Erythroblast (primary cell): Measurements from ENCODE around the gene NOM1.

ENCODE experiments used
- DNase-seq, 2 experiments: peaks; one replicate each; lab custom pipeline; 2025; lab: John Stamatoyannopoulos, UW
- GATA1 ChIP-seq: IDR thresholded peaks from 2 replicates; pipeline ENCODE4 v1.6.1; 2011; ENCODE audit warnings: low read depth, mild to moderate bottlenecking, control low read depth, low read length, moderate library complexity
- POLR2A ChIP-seq: IDR thresholded peaks from 2 replicates; pipeline ENCODE4 v1.6.1; 2011; ENCODE audit warnings: mild to moderate bottlenecking, low read length

The NOM1 gene

DNA sequence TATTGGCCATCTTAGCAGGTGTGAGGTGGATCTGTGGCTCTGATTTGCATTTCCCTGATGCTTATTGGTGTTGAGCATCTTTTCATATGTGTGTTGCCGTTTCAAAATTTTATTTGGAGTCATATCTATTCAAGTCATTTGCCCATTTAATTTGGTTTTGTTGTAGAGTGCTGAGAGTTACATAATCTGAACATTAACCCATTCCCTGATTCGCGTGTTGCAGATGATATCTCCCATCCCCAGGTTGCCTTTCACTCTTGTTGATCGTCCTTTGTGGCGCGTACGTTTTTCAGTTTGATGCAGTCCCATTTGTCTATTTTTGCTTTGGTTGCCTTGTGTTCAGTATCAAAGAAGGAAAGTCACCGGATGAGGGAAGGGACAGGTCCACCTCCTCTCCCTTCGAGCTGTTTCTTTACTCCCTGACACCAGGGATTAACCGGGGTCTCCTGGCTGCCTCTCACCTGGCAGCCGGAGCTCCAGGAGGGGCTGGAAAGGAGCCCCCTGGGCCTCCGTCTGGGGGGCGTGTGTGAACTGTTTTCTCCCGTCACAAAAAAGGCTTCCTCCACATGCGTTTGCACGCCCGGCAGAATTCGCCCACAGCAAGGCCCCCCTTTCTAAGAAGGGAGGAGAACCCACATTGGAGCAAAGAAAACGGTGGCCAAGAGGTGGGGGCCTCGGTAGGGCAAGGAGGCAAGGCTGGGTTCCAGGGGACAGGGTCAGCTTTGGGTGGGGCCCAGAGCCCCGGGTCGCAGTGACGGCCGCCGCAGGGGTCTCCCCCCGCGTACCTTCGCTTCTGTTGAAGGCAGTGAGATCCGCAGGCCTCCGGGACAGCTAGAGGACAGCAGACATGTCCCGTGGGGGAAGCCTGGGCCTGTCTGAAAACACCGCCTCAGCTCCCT, 52.7 kb downstream of the NOM1 start:
- DNase-seq, result no peak
- no peak for TF ChIP-seq POLR2A
- TF ChIP-seq GATA1, result no peak

DNA sequence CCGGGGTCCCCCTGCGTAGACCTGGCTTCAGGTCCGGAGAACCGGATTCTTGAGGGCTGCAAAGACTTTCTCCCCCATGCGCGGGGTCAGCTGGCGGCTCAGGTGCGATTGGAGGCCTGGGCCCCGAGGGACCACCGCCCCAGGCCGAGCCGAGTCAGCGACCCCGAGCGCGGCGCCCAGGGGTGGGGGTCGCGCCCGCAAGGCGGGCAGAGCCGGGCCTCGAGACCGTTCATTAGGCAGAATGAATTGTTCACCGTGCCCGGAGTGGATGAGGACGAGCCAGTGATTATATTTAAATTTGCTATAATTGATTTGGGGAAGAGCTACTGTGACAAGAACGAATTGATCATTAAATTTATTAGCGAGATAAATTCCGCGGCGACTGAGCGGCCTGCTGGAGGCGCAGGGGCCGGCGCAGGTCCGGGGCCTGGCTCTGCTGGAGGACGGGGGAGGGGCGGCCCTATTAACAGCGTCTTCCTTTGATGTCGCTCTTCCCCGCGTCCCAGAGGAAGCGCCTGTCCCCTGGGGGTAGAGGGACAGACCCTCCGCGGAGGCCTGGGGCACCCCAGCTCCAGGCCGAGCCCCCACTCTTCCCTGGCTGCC, 53.4 kb downstream of the NOM1 start:
- TF ChIP-seq GATA1, result no peak
- no peak for TF ChIP-seq POLR2A
- no peak for DNase-seq

DNA sequence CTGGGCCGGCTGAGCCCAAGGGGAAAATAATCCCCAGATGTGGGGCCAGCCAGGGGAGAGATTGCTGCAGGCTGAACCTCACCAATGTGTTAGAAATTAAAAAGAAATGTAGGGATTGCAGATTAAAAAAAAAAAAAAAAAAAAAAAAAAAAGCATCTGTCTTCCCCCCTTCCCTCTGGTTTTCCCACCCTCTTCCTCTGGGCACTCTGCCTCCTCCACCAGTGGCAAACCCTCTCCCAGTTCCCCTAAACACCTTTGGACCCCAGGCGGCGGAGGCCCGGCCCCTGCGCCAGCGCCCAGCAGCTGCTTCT, 53.9 kb downstream of the NOM1 start:
- DNase-seq, result no peak
- no peak for TF ChIP-seq POLR2A
- TF ChIP-seq GATA1, result no peak

- TF ChIP-seq POLR2A (no peak), GATA1 (no peak)
Observed at GRCh38 chr7:157003756-157004520, 54.4 kb downstream of the NOM1 start.

GRCh38 chr7:157004521-157005455, 55.3 kb downstream of the NOM1 start:
- TF ChIP-seq POLR2A (no peak), GATA1 (no peak)
- no peak for DNase-seq

More at GRCh38 chr7:157003756-157004520, 54.4 kb downstream of the NOM1 start:
- DNase-seq, result peak; percentile 16 to 26

DNA sequence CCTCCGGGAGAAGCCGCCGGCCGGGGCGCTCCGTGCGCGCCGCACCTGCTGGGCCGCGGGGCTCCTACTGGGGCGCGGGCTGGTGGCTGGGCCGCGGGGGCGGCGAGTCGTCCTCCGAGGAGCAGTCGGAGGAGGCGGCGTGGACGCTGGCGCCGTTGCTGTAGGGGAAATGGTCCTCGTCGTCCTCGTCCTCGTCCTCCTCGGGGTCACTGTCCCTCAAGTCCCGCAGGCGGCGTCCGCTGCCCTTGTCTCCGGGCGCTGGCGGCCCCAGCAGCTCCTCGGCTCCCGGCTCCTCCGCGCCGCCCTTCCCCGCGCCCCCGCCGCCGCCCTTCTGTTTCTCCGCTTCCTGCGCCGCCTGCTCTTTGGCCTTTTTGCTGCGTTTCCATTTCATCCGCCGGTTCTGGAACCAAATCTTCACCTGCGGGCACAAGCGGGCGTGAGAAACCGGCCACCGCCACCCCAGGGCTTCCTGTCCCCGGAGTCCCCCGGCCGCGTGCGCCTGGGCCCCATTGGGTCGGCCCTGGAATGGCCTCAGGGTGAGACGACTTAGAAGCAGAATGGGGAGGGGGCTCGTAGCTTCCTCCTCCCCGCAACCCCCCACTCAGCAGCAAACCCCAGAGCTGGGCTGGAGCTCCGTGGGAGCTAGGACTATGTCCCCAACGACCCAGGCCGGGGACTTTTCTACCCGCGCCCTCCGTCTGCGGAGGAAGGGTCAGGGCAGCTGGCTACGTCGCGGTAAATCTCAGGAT, 56.1 kb downstream of the NOM1 start:
- no peak for DNase-seq
- no peak for TF ChIP-seq GATA1
- no peak for TF ChIP-seq POLR2A

- DNase-seq, result no peak
- TF ChIP-seq POLR2A (no peak), GATA1 (no peak)
Observed at GRCh38 chr7:157006205-157006747, 56.8 kb downstream of the NOM1 start.

DNA sequence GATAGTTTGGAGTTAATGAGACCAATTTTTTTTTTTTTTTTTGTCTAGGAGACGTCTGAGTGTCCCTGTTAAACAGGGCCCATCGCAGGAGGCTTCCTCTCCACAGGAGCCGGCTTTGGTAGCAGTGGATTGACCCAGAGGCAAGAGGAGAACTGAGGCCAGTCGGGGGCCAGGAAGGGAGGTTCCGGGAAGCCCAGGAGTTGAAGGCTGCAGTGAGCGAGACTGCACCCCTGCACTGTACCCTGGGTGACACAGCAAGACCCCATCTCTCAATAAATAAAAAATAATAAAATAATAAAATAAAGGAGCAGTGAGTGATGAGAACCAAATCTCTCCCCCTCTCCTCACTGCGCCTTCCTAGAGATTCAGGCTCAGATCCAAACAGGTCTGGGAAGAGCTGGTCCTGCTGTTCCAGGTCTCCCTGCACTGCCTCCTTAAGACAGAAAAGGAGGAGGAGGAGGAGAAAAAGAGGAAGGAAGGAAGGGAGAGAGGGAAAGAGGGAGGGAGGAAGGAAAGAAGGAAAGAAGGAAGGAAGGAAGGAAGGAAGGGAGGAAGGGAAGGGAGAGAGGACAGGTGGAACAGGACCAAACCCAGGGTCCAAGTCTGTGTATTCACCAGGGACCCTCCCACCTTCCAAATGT, 57.4 kb downstream of the NOM1 start:
- DNase-seq, result no peak

DNA sequence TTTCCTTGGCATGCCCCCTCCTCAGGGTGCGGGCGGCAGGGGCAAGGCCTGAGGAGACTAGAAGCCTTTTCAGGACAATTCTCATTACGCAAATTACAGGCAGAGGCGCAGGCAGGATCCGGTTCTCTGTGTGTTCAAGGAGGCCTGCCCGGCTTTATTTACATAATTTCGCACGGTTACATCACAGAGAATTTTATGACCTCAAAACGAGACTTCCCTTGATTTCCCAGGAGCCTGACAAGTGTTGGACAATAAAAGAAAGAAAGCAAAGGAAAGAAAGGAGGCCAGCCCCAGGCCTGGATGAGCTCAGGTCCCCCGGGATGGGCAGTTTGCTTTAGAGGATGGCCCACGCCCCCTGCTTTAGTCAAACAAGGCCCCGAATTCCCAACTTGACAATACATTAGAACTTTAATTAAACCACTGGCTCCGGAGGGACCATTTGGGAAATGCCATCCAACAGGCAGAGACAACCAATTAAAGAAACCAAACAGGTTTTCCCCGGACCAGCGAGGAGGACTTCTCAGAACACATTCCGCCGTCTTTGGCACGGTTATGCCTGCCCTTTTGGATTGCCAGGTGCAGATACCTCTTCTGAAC, 58.1 kb downstream of the NOM1 start:
- TF ChIP-seq POLR2A (no peak), GATA1 (no peak)
- DNase-seq, result peak in 1 of 2 experiments; percentile 19

More for the DNA sequence above, 57.4 kb downstream of the NOM1 start:
- no peak for TF ChIP-seq GATA1
- TF ChIP-seq POLR2A, result no peak

DNA sequence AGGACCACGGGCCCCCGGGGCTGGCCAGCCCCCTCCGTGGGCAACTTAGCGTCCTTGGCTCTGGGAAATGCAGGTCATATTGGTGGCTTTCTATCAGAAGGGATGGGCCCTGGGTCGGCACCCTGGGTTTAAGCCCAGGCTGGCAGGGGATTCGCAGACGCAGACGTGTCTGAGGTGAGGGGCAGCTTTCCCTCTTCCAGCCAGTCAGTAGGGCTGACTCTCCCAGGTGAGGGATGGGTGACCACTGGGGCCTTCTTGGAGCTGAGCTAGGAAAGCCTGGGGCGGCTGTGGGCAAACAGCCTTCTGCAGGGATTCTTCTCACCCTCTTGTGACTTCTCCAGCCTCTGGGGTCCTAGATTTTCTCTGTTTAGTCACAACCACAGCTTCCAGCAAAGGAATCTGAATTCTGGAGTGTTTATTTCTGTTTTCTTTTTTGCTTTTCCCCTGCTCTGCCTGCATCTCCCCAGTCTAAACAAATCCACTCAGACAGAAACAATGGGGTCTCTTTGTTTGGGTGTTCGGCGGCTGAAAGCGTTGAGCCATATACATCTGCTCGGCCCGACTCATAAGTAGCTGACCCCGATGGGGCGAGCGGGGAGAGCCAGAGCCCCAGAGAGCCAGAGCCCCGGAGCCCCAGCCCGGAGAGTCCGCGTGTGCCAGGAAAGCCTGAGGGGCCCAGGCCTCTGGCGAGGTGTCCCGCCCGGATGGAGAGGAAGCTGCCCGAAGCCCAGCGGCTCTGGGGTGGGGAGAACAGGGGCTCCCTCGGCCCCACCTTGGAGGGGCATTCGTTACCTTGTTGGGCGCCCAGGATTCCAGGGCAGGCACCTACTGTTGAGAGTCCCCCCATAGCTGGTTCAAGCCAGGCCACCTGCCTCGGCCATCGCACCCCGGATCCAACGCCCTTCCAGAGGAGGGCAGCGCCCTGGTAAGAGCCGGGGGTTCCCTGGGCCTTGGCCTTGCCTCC, 59.0 kb downstream of the NOM1 start:
- TF ChIP-seq GATA1 (no peak), POLR2A (no peak)
- DNase-seq, result no peak
